ENCODE results near the gene VSTM4. TPM values are rescaled to one million over a fixed set of nuclear protein-coding genes. Genes with fewer than 3 reads are reported as not detected.

VSTM4 gene
- total RNA-seq, 1 experiment from 2014 or later: not detected

DNA sequence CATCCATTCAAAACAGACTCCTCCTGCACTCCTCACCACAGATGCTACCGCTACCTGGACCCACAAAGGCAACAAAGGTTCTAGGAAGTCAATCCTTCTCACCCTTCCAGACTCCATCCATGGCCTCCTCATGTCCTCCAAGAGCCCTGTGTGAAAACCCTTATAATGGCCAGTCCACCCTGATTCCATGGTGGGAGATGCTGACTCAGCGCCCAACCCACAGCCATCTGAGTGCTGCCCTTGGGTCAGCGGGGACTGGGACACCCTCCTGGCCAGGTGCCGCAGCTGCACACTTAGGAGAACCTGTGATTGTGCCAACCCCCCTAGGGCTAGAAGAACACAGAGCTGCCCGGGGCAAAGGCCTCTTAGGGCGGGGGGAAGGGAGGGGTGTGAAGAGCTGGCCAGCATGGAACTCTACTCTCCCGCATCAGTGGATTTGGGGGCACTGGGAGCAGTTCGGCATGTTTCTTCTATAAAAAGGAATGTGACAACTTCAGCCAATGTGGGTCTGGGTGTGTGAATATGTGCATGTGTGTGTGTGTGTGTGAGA, 47.5 kb upstream of the VSTM4 start:
- ChIA-PET POLR2A (ENCODE audit: unreplicated experiment) (no interaction called here), CTCF (no interaction called here)
- Histone ChIP-seq H3K4me3 (no peak overlapping the region), H3K9me2 (ENCODE audit: insufficient read depth) (no peaks in the 10 kb centered on the region), H3K4me1 (replicated peaks; ENCODE audit: insufficient read depth) (no peaks in the 10 kb centered on the region), H3K36me3 (ENCODE audit: low read depth) (no peaks in the 10 kb centered on the region), H3F3A (ENCODE audit: insufficient read depth, low read depth) (no peaks in the 10 kb centered on the region), H3K4me2 (no peak overlapping the region), H3K79me2 (ENCODE audit: low read depth) (no peaks in the 10 kb centered on the region), H3K9me3 (ENCODE audit: insufficient read depth, low read depth) (no peaks in the 10 kb centered on the region), H3K27me3 (ENCODE audit: insufficient read depth, low read depth) (no peaks in the 10 kb centered on the region), H4K20me1 (ENCODE audit: insufficient read depth) (no peaks in the 10 kb centered on the region), H2AFZ (no peak overlapping the region), H3K27ac (no peak overlapping the region)
- DNase-seq: no peak
- no TSS peak for BruUV-seq (replicated peaks)
- intact Hi-C loops (cut with micrococcal nuclease; ENCODE audit: unreplicated experiment): no loop called here
- TF ChIP-seq CTCF (conservative IDR thresholded peaks at IDR 0.05) (no peak), EZH2 (IDR thresholded peaks at IDR 0.05; ENCODE audit: low read depth) (no peak)

DNA sequence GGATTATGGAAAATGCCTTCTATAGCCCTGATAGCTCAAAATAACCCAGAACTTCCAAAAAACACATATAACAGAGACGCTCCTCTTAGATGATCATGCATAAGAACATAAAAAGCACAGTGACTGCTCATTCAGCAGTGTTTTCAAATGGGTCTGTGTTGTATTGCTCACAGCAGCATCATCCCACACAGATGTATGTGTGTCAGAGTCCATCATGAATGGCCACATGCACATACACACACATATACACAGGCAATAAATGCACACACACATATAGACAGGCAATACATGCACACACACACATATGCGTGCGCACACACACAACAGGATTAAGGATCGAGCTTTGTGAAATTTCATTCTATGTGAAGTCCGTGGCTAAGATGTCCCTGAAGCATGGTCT, 46.7 kb upstream of the VSTM4 start:
- no peak overlapping the region for H3K4me2 ChIP-seq
- H3K9me3 ChIP-seq (ENCODE audit: insufficient read depth, low read depth): no peaks in the 10 kb centered on the region
- no TSS peak for BruUV-seq (replicated peaks)
- no peaks in the 10 kb centered on the region for H3K36me3 ChIP-seq (ENCODE audit: low read depth)
- no peak for DNase-seq
- TF ChIP-seq EZH2 (IDR thresholded peaks at IDR 0.05; ENCODE audit: low read depth) (no peak), CTCF (conservative IDR thresholded peaks at IDR 0.05) (no peak)
- H2AFZ ChIP-seq: no peak overlapping the region
- no peaks in the 10 kb centered on the region for H4K20me1 ChIP-seq (ENCODE audit: insufficient read depth)
- H3K4me1 ChIP-seq (replicated peaks; ENCODE audit: insufficient read depth): no peaks in the 10 kb centered on the region
- H3F3A ChIP-seq (ENCODE audit: insufficient read depth, low read depth): no peaks in the 10 kb centered on the region
- H3K79me2 ChIP-seq (ENCODE audit: low read depth): no peaks in the 10 kb centered on the region
- no peak overlapping the region for H3K27ac ChIP-seq
- intact Hi-C loops (cut with micrococcal nuclease; ENCODE audit: unreplicated experiment): no loop called here
- ChIA-PET CTCF (no interaction called here), POLR2A (ENCODE audit: unreplicated experiment) (no interaction called here)
- H3K27me3 ChIP-seq (ENCODE audit: insufficient read depth, low read depth): no peaks in the 10 kb centered on the region
- no peak overlapping the region for H3K4me3 ChIP-seq
- H3K9me2 ChIP-seq (ENCODE audit: insufficient read depth): no peaks in the 10 kb centered on the region

DNA sequence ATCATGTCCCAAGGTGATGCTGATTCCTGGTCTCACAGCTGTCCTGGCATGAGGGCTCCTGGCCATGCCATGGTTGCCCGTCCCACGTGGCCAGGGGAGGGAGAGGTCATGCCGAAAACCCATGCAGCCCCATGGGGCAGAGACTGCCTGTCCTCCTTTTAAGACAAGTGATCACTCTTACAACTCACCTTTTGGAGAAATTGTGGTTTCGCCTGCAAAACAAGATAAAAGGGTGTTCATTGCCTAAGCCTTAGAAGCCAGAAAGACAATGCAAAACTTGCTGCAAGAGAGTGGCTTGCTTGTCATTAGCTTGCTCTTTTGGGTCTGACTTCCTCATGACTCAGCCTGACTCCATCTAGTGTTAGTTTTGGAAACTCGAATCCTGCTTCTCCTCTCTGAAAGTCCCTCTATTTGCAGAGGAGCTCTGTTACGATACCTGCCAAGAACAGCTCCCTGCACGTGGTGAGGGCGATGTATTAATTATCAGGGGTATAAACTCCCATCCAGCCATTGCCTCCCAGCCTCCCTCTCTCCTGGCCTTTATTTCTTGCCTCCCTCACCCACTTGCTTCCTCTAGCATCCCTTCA, 46.2 kb upstream of the VSTM4 start:
- Histone ChIP-seq H4K20me1 (ENCODE audit: insufficient read depth) (no peaks in the 10 kb centered on the region), H2AFZ (no peak overlapping the region), H3K36me3 (ENCODE audit: low read depth) (no peaks in the 10 kb centered on the region), H3K4me3 (no peak overlapping the region), H3K4me1 (replicated peaks; ENCODE audit: insufficient read depth) (no peaks in the 10 kb centered on the region), H3K27me3 (ENCODE audit: insufficient read depth, low read depth) (no peaks in the 10 kb centered on the region), H3K79me2 (ENCODE audit: low read depth) (no peaks in the 10 kb centered on the region), H3K27ac (no peak overlapping the region), H3K4me2 (no peak overlapping the region), H3K9me3 (ENCODE audit: insufficient read depth, low read depth) (no peaks in the 10 kb centered on the region), H3F3A (ENCODE audit: insufficient read depth, low read depth) (no peaks in the 10 kb centered on the region), H3K9me2 (ENCODE audit: insufficient read depth) (no peaks in the 10 kb centered on the region)
- POLR2A ChIA-PET (ENCODE audit: unreplicated experiment): no interaction called here
- DNase-seq: peak in 1 of 2 experiments; percentile 56
- TF ChIP-seq CTCF (conservative IDR thresholded peaks at IDR 0.05): peak; percentile 37; the same call in 1 of the 2 replicates
- no peak for TF ChIP-seq EZH2 (IDR thresholded peaks at IDR 0.05; ENCODE audit: low read depth)
- BruUV-seq (replicated peaks): no TSS peak
- CTCF ChIA-PET: no interaction called here
- intact Hi-C loops (cut with micrococcal nuclease; ENCODE audit: unreplicated experiment): no loop called here

Data from PC-9 (cell line).